SW 1271 (cell line): ENCODE results near the gene FOXP1.

Source experiments
- DNase-seq, 2 experiments: peaks; one replicate each; lab custom pipeline; 2025; lab: John Stamatoyannopoulos, UW

Gene FOXP1

DNA sequence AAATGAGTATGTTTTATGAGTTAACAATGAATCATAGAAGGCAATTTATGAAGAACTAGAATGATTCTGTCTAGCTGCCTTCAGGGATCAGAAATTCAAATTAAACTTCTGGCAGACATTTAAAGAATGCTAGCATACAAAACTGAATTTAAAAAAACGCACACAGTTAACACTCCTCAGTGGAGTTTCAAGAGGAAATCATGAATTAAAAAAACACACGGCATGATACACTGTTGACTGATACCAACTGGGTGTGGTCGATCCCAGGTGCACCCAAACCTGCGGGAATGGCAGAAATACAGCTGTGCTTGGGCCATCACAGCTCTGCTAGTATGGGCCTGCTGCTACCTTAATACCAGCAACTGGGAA is 526.0 kb downstream of the FOXP1 start:
- no peak for DNase-seq

DNA sequence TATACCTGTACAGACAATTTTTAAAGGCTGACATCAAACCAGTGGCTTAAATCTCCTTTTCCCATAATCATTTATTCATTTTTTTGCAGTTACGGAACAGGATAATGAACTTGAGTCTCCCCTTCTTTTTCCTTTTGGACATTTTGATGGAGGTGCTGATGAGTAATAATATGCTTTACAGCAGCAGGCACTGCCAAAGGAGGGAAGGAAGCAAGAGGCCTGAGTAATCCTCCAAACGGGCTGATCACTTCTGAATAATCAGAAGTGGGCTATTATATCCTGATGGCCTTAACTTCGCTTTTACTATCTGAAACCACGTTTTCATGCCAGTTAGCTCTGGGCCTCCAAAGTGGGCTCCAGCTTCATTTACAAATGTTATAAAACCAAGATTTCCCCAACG is 527.2 kb downstream of the FOXP1 start:
- DNase-seq: no peak

DNA sequence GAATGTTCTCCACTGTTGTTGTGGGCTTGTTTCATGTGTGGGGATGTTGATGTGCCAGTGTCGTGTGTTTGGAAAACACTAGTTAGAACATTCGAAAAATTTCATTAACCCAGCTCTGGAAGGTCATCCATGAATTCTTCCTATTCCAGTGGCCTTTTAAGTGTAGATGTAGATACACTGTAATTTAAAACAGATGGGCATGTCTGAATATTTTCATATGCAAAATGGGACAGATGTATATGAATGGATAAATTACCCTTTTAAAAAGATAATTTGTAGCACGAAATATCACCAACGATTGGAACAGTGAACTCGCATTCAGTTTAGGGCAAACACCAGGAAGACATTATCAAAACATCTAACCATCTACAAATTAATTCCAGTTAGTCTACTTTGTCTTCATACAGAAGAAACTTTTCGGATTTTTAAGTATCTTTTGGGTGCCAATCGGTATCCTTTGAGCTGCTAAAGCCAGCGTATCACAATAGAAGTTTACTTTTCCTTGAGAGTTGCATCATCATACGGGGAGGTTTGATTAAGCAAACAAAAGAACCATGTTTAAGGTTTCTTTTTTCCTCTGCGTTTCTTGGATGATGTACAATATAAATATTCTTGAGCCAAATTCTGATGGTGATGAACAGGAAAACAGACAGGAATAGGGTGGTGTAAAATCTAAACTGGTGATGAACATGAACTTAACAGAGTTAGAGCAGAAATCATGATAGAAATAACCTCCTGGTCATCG is 528.1 kb downstream of the FOXP1 start:
- DNase-seq: no peak

GRCh38 chr3:71054312-71054711 is 529.2 kb downstream of the FOXP1 start:
- no peak for DNase-seq

- no peak for DNase-seq
These were observed 530.0 kb downstream of the FOXP1 start for GRCh38 chr3:71053495-71053894.

GRCh38 chr3:71052716-71053115 is 530.8 kb downstream of the FOXP1 start:
- no peak for DNase-seq

DNA sequence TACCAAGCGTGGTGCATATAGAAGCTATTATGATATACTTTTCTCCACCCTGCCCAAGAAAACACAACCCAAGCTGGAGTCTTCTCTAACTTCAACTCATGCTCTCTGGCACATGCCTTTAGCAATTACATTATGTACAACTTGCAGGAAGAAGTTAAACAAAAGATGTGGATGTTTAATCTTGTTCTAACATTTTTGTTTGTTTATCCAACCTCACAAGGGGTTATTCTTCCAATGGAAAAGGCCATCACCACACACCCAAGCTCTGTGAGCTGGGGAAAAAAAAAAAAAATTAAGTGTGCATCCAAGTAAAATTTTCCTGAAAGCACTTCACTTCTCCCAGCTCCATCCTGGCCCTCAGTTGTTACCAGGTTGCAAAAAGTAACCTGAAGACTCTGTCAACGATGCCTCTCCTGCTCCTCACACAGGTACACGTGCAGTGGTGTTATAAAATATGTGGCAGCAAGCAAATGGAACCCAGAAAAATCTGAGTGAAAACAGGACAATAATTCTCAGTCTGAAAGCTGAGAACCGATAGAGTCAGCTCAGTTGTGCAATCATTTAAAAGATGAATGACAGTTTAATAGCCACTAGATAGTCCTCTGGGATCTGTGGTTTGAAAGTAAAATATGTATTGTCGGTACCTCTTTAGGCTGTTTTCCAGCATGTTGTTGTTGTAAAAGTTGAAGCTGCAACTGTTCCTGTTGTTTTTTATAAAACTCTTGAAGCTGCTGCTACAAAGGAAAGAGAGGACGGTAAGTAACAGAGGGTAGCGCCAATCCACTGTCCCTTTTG is 531.4 kb downstream of the FOXP1 start:
- no peak for DNase-seq

DNA sequence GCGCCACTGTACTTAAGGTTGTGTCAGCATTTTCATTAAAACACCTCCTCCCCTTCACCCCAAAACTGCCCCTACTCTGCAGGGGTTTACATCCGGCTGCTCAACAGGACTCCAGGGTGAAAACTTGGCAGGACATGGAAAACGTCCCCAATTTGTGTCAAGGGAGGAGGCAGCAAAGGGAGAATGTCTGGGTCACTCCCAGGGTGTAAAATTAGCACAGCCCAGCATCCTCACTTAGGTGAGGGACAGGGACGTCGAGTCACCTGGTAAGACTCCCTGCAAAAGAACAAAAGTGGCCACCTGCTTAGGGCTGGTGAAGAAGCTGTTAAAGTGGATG is 532.3 kb downstream of the FOXP1 start:
- no peak for DNase-seq

GRCh38 chr3:71050538-71051258 is 532.8 kb downstream of the FOXP1 start:
- DNase-seq: no peak

- no peak for DNase-seq
These were observed 533.4 kb downstream of the FOXP1 start for GRCh38 chr3:71050166-71050537.

- DNase-seq: no peak
These were observed 534.6 kb downstream of the FOXP1 start for GRCh38 chr3:71048948-71049347.

GRCh38 chr3:71047616-71048531 is 535.7 kb downstream of the FOXP1 start:
- no peak for DNase-seq

DNA sequence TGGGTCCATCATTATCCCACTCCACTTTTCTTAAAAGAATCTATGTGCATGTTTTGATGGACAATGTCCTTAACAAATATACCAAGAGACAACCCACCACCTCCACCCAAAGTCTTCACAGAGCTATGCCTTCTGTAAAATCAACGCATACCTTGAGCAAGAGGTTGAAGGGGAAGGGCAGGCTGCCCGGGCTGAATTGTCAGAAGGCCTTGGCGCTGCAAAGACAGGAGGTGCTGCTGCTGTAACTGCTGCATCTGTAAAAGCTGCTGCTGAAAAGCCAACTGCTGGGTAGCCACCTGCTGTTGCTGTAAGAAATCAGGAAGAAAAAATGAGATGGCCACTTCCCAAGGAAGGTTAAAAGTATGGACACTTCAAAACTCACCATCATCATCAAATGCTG is 536.7 kb downstream of the FOXP1 start:
- DNase-seq: no peak

GRCh38 chr3:71045917-71046282 is 537.6 kb downstream of the FOXP1 start:
- no peak for DNase-seq

- no peak for DNase-seq
These were observed 538.2 kb downstream of the FOXP1 start for GRCh38 chr3:71045212-71045916.

DNA sequence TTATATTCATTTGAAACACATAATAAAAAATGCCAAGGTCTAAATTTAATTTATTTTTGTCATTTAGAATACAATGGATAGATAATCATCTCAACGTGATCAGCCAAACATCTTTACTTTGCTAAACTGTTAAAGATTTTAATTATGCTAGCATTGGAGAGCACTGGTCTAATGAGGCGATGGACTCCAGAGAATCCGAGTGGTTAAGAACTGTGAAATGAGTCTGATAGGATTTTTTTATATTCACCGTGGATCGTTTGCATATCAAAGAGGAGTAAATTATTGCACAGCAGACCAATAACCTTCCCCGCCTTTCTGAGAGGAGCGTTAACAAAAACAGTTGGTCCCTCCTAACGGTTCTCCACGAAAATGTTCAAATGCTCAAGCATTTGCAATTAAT is 540.8 kb downstream of the FOXP1 start:
- DNase-seq: no peak

GRCh38 chr3:71041371-71041770 is 542.2 kb downstream of the FOXP1 start:
- DNase-seq: no peak

DNA sequence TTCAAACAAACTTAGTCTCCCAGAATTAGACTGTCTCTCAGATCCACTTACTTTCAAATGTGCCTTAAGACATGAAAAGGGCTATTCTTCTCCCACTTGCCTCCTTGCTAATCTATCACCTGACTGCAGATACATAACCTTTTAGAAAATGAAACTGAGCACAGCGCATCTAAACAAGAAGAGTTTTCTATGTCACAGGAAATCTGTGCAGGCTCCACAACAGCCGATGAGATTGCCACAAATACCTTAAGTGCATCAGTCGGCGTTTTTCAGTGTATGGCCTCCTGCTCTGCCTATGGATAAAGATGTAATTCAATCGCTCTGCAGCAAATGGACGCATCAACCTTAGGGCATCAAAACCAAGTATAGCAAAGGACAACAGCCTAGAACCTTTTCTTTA is 544.2 kb downstream of the FOXP1 start:
- DNase-seq: no peak

DNA sequence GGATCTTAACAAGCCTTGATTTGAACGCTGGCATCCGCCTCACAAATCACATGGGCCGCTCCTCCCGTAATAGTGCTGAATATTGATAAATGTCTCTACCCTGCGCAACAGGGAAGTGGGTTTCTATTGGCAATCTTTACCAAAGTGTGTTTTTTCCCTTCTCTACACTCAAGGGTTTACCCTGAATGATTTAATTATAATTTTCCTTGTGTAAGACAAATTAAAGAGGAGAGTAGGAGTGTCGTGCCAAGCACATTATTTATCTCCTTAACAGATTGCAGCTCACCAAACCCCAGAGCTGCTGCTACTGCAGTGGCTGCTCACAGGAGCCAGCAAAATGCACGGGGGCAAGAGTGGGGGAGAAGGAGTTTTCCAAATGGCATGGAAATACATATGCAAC is 545.8 kb downstream of the FOXP1 start:
- DNase-seq: no peak

- DNase-seq: no peak
These were observed 547.6 kb downstream of the FOXP1 start for GRCh38 chr3:71035886-71036285.

- no peak for DNase-seq
These were observed 548.2 kb downstream of the FOXP1 start for GRCh38 chr3:71035314-71035713.
